Measurements from ENCODE around the gene CLK3.

The CLK3 gene

DNA sequence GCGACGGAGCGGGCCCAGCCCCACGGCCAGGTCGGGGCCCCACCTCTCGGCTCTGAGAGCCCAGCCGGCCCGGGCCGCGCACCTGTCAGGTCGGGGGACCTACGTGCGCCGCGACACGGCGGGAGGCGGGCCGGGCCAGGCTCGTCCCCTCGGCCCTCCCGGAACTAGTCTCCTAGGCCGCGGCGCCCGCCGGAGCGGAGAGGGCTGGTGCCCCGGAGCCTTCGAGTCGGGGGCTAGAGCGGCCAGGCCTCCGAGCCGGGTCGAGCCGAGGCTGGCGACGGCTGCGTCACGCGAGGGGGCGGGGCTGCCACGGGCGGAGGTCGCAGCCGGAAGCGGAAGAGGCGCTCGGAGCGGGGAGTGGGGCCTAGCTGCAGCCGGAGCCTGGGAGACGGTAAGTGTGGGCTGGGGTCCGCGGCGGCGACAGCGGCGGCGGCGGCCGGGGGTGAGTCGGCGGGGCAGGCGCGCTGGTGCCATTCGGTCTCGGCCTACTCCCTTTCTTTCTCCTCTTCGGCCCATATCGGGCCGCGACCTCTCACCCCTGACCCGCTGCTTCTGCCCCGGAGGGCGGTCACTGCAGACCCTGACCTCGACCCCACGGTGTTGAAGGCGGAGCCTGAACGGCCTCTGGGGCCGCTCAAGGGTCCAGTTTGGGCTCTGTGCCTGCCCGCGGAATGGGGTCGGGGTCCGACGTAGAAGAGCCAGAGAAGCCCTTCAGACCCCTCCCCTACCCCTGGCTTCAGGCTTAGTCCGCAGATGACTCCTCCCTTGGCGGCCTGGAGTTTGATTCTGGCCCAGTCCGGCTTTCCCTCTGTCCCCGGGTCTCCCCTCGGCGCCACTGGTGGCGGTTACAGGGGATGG, at the start of gene CLK3 (continued):
- peak; percentile 72 for TF ChIP-seq ZNF76 (tag by site-specific recombination; IDR thresholded peaks at IDR 0.05; ENCODE audit: borderline replicate concordance, low read depth)
- TF ChIP-seq EGR2 (tag by site-specific recombination; IDR thresholded peaks at IDR 0.05; ENCODE audit: low read depth) = peak; percentile 49
- no peak for TF ChIP-seq ZNF211 (tag by site-specific recombination; IDR thresholded peaks at IDR 0.05; ENCODE audit: low read depth)
- no peak for TF ChIP-seq ZNF610 (tag by site-specific recombination; IDR thresholded peaks at IDR 0.05; ENCODE audit: borderline replicate concordance)
- TF ChIP-seq, protein P1, sequence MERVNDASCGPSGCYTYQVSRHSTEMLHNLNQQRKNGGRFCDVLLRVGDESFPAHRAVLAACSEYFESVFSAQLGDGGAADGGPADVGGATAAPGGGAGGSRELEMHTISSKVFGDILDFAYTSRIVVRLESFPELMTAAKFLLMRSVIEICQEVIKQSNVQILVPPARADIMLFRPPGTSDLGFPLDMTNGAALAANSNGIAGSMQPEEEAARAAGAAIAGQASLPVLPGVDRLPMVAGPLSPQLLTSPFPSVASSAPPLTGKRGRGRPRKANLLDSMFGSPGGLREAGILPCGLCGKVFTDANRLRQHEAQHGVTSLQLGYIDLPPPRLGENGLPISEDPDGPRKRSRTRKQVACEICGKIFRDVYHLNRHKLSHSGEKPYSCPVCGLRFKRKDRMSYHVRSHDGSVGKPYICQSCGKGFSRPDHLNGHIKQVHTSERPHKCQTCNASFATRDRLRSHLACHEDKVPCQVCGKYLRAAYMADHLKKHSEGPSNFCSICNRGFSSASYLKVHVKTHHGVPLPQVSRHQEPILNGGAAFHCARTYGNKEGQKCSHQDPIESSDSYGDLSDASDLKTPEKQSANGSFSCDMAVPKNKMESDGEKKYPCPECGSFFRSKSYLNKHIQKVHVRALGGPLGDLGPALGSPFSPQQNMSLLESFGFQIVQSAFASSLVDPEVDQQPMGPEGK (tag by site-specific recombination; IDR thresholded peaks at IDR 0.05) = peak; percentile 41
- no peak for TF ChIP-seq GLI2 (tag by site-specific recombination; IDR thresholded peaks at IDR 0.05; ENCODE audit: borderline replicate concordance, low read depth)
- TF ChIP-seq, protein P2, sequence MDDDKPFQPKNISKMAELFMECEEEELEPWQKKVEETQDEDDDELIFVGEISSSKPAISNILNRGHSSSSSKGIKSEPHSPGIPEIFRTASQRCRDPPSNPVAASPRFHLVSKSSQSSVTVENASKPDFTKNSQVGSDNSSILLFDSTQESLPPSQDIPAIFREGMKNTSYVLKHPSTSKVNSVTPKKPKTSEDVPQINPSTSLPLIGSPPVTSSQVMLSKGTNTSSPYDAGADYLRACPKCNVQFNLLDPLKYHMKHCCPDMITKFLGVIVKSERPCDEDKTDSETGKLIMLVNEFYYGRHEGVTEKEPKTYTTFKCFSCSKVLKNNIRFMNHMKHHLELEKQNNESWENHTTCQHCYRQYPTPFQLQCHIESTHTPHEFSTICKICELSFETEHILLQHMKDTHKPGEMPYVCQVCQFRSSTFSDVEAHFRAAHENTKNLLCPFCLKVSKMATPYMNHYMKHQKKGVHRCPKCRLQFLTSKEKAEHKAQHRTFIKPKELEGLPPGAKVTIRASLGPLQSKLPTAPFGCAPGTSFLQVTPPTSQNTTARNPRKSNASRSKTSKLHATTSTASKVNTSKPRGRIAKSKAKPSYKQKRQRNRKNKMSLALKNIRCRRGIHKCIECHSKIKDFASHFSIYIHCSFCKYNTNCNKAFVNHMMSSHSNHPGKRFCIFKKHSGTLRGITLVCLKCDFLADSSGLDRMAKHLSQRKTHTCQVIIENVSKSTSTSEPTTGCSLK (tag by site-specific recombination; IDR thresholded peaks at IDR 0.05) = no peak
- TF ChIP-seq ZBTB7A (tag by site-specific recombination; IDR thresholded peaks at IDR 0.05; ENCODE audit: low read depth) = peak; percentile 47
- TF ChIP-seq ZNF639 (tag by site-specific recombination; IDR thresholded peaks at IDR 0.05) = no peak
- TF ChIP-seq ZSCAN5A (tag by site-specific recombination; IDR thresholded peaks at IDR 0.05) = peak; percentile 86; the same call in 1 of the 2 replicates
- no peak for TF ChIP-seq ZBTB1 (tag by site-specific recombination; IDR thresholded peaks at IDR 0.05)
- peak; percentile 95 for TF ChIP-seq ZNF561 (tag by site-specific recombination; IDR thresholded peaks at IDR 0.05; ENCODE audit: borderline replicate concordance)
- peak; percentile 92 for TF ChIP-seq PBX3 (CRISPR knock-in tag; IDR thresholded peaks at IDR 0.05)
- no peak; the same call in 1 of the 2 replicates for TF ChIP-seq GLIS2 (tag by site-specific recombination; IDR thresholded peaks at IDR 0.05)
- TF ChIP-seq ZNF621 (tag by site-specific recombination; IDR thresholded peaks at IDR 0.05) = no peak
- no peak; the same call in none of the 2 replicates for TF ChIP-seq ZNF596 (tag by site-specific recombination; IDR thresholded peaks at IDR 0.05)
- no peak; the same call in 1 of the 2 replicates for TF ChIP-seq ZNF626 (tag by site-specific recombination; IDR thresholded peaks at IDR 0.05)
- peak; percentile 76 for TF ChIP-seq ZFHX2 (tag by site-specific recombination; conservative IDR thresholded peaks at IDR 0.05)
- TF ChIP-seq ZNF549 (tag by site-specific recombination; IDR thresholded peaks at IDR 0.05) = no peak
- no peak for TF ChIP-seq ZNF585B (tag by site-specific recombination; IDR thresholded peaks at IDR 0.05)
- no peak for TF ChIP-seq ZNF416 (tag by site-specific recombination; IDR thresholded peaks at IDR 0.05)
- TF ChIP-seq SETDB1 (IDR thresholded peaks at IDR 0.05; ENCODE audit: insufficient read length, low read length) = no peak
- TF ChIP-seq ZNF843 (tag by site-specific recombination; IDR thresholded peaks at IDR 0.05) = no peak
- no peak for TF ChIP-seq ZNF132 (tag by site-specific recombination; IDR thresholded peaks at IDR 0.05; ENCODE audit: borderline replicate concordance)
- TF ChIP-seq, protein P3, sequence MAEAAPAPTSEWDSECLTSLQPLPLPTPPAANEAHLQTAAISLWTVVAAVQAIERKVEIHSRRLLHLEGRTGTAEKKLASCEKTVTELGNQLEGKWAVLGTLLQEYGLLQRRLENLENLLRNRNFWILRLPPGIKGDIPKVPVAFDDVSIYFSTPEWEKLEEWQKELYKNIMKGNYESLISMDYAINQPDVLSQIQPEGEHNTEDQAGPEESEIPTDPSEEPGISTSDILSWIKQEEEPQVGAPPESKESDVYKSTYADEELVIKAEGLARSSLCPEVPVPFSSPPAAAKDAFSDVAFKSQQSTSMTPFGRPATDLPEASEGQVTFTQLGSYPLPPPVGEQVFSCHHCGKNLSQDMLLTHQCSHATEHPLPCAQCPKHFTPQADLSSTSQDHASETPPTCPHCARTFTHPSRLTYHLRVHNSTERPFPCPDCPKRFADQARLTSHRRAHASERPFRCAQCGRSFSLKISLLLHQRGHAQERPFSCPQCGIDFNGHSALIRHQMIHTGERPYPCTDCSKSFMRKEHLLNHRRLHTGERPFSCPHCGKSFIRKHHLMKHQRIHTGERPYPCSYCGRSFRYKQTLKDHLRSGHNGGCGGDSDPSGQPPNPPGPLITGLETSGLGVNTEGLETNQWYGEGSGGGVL (tag by site-specific recombination; IDR thresholded peaks at IDR 0.05) = no peak
- no peak for TF ChIP-seq PRDM1 (tag by site-specific recombination; IDR thresholded peaks at IDR 0.05)
- TF ChIP-seq MZF1 (tag by site-specific recombination; IDR thresholded peaks at IDR 0.05; ENCODE audit: borderline replicate concordance) = peak; percentile 21; the same call in 1 of the 2 replicates

Data from HEK293 (cell line).